Erythroblast (primary cell): Measurements from ENCODE around the gene C12orf56.

Experiments used
- DNase-seq, 2 experiments: peaks; one replicate each; lab custom pipeline; 2025; lab: John Stamatoyannopoulos, UW
- GATA1 ChIP-seq: IDR thresholded peaks from 2 replicates; pipeline ENCODE4 v1.6.1; 2011; ENCODE audit warnings: low read depth, mild to moderate bottlenecking, control low read depth, low read length, moderate library complexity
- POLR2A ChIP-seq: IDR thresholded peaks from 2 replicates; pipeline ENCODE4 v1.6.1; 2011; ENCODE audit warnings: mild to moderate bottlenecking, low read length

Gene C12orf56

GRCh38 chr12:64390275-64390851 is at the start of gene C12orf56:
Gene C12orf56 (minus strand): TSS chr12:64390758. CDS start chr12:64390565, 193 bp downstream.
- TF ChIP-seq POLR2A = no peak
- TF ChIP-seq GATA1 = no peak
- peak; percentile 24 to 38 for DNase-seq

- DNase-seq = no peak
- TF ChIP-seq GATA1 = no peak
- TF ChIP-seq POLR2A = no peak
Measured at GRCh38 chr12:64440100-64440499, 49.5 kb upstream of the C12orf56 start.

GRCh38 chr12:64433915-64434314 is 43.4 kb upstream of the C12orf56 start:
- DNase-seq = no peak
- no peak for TF ChIP-seq POLR2A
- TF ChIP-seq GATA1 = no peak

DNA sequence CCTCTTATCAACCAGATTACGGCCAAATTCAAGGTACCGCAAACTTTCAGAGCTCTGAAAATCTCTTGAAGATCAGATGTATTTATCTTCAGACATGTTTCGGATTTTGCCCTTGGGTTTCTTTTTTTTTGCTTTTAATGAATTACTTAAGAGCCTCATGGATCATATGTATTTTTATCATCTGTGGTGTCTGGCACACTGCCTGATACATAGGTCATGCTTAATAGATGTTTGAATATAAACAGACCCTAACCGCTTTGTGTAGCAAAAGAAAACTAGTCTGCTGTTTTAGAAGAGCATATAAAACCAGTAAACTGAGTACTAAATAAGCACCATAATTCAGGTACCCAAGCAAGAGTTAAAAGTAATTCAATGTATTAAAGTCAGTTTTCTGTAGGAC is 41.2 kb upstream of the C12orf56 start:
- DNase-seq = no peak
- TF ChIP-seq POLR2A (no peak), GATA1 (no peak)

- DNase-seq = no peak
- no peak for TF ChIP-seq GATA1
- TF ChIP-seq POLR2A = no peak
Measured at GRCh38 chr12:64430886-64431285, 40.3 kb upstream of the C12orf56 start.

- TF ChIP-seq GATA1 (no peak), POLR2A (no peak)
- no peak for DNase-seq
Measured at GRCh38 chr12:64428956-64429355, 38.4 kb upstream of the C12orf56 start.

DNA sequence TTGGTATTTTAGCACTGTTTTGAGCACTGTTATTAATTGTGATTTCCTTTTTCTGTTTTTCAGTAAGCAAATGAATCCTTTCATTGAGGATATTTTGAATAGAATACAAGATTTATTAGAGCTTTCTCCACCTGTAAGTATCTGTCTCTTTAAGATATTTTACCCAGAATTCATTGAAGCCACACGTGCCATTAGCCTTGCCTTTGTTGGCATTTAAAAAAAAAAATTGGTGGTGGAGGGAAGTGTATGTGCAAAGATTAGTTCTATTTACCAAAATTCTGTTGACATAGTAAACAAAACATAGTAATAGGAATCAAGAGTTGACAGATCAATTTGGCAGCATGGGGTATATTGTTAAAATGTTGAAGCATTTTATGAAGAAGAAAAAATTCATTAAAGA is 37.4 kb upstream of the C12orf56 start:
- no peak for DNase-seq
- TF ChIP-seq GATA1 = no peak

DNA sequence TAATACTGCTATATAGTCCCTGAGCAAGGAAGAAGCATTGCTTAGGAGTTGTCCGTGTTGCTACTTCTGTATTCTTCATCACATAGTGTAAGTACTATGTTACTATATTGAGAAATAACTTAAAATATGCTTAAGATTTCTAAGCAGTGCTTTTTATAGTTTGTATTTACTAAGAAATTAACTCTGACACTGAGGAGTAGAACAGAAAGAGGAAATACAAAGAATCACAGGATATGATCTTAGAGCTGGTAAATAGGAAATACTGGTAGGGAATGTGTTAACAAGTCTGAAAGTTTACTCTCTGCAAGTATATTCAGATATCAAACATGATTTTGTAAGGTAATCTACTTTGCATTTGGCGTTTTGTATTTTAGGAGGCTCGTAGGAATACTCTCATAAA is 29.1 kb upstream of the C12orf56 start:
- no peak for DNase-seq
- TF ChIP-seq GATA1 (no peak), POLR2A (no peak)

DNA sequence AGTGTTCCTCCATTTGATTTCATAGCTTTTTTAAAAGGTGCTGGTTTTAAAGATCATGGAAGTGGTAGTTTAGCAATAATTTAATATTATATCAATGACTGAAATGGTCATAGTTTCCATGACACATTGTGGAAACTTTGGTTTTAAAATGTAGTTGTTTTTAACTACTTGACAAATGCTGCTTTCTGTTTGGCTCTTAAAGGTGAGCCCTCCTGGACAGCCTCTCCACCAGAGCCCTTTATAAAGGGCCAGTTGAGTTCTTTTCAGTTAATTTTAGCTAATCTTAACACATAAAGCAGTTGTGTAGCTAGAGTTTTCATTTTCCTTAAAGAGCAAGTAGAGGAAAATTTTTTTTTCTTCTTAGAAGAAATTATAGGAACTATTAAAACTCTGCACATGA is 27.7 kb upstream of the C12orf56 start:
- no peak for DNase-seq
- TF ChIP-seq POLR2A (no peak), GATA1 (no peak)

GRCh38 chr12:64413884-64414283 is 23.3 kb upstream of the C12orf56 start:
- TF ChIP-seq GATA1 (no peak), POLR2A (no peak)
- DNase-seq = no peak

GRCh38 chr12:64412459-64412858 is 21.9 kb upstream of the C12orf56 start:
- no peak for DNase-seq

GRCh38 chr12:64411427-64411826 is 20.9 kb upstream of the C12orf56 start:
- no peak for DNase-seq
- TF ChIP-seq GATA1 = no peak
- no peak for TF ChIP-seq POLR2A

More at GRCh38 chr12:64412459-64412858, 21.9 kb upstream of the C12orf56 start:
- TF ChIP-seq GATA1 = no peak
- no peak for TF ChIP-seq POLR2A

- TF ChIP-seq POLR2A (no peak), GATA1 (no peak)
- peak; percentile 12 to 16 for DNase-seq
Measured at GRCh38 chr12:64407342-64408223, 17.0 kb upstream of the C12orf56 start.
